HCT116 (cell line): ENCODE measurements around the gene TMEM266. TPM values are rescaled to one million over a fixed set of nuclear protein-coding genes. Genes with fewer than 3 reads are reported as not detected.

Source experiments
- ATAC-seq: fragments of 200-7000 bp; cut with Tn5 transposase; 2 replicates; pipeline ENCODE4 v1.9.1; 2020; ENCODE audit warnings: mild to moderate bottlenecking, moderate library complexity
- BruUV-seq: library from RNA; stranded (reverse); fragments of 400-500 nt; replicated peaks from 2 replicates; lab custom pipeline; 2021; lab: Mats Ljungman, UMichigan
- CTCF ChIA-PET: fragments of 300-600 bp; sonication (Branson Sonifier 250); formaldehyde crosslinking; loops from one replicate; lab custom pipeline; 2021; ENCODE audit warnings: antibody characterized with exemption; lab: Charles Lee
- POLR2A ChIA-PET: fragments of 300-600, 350-600 bp; sonication (Branson Sonifier 250); formaldehyde crosslinking; loops from one replicate; lab custom pipeline; 2021; ENCODE audit warnings: antibody characterized with exemption; lab: Charles Lee
- RAD21 ChIA-PET, 2 experiments: fragments of 300-600 bp; sonication (Branson Sonifier 250); formaldehyde crosslinking; loops; one replicate each; lab custom pipeline; 2023; ENCODE audit warnings: low total read pairs in 2 of 2; ENCODE audit not compliant: uncharacterized antibody in 2 of 2, unreplicated experiment in 2 of 2, low non-redundant PET in 1 of 2; lab: Charles Lee
- DNase-seq: peaks from one replicate; pipeline ENCODE4 v3.0.0-alpha.2; 2010; ENCODE audit warnings: low read depth, low spot score
- H2AFZ ChIP-seq: fragments of 200-600 bp; shearing (Covaris generic), sonication (generic); 2 replicates; pipeline ENCODE4 v1.6.1; 2017; ENCODE audit warnings: low read depth, mixed run types, mixed read lengths, antibody characterized with exemption, low read length; ENCODE audit not compliant: poor library complexity, severe bottlenecking
- H3K27ac ChIP-seq: 2 replicates; pipeline ENCODE4 v1.5.1; 2012; ENCODE audit warnings: low read depth, low read length
- H3K27me3 ChIP-seq: fragments of 200-600 bp; sonication (generic); 2 replicates; pipeline ENCODE4 v1.6.1; 2016; ENCODE audit warnings: mixed run types, low read length, mixed read lengths; ENCODE audit not compliant: insufficient read depth
- H3K36me3 ChIP-seq, 2 experiments: fragments of 200-500 bp in 1 of 2; fragments of 200-600 bp in 1 of 2; sonication (Bioruptor generic) in 1 of 2; sonication (generic) in 1 of 2; 2 replicates each; pipeline versions ENCODE4 v1.5.1 to v1.6.1; 2014 to 2016; ENCODE audit warnings: low read length in 2 of 2, inconsistent platforms in 1 of 2, mixed read lengths in 1 of 2, mixed run types in 1 of 2; ENCODE audit not compliant: insufficient read depth in 2 of 2, control insufficient read depth in 1 of 2
- H3K4me1 ChIP-seq, 2 experiments: fragments of 200-600 bp in 1 of 2; sonication (generic) in 1 of 2; 2 replicates each; pipeline versions ENCODE4 v1.5.1 to v1.6.1; 2012 to 2017; ENCODE audit warnings: low read length in 2 of 2, inconsistent platforms in 1 of 2, mild to moderate bottlenecking in 1 of 2, mixed read lengths in 1 of 2, mixed run types in 1 of 2, moderate library complexity in 1 of 2; ENCODE audit not compliant: insufficient read depth in 2 of 2, control insufficient read depth in 1 of 2
- H3K4me2 ChIP-seq: fragments of 200-600 bp; sonication (generic); 2 replicates; pipeline ENCODE4 v1.6.1; 2017; ENCODE audit warnings: mixed run types, low read length, mixed read lengths
- H3K4me3 ChIP-seq, 2 experiments: fragments of 200-600 bp in 1 of 2; sonication (generic) in 1 of 2; replicated peaks in 1 of 2; 2 replicates each; pipeline ENCODE4 v1.5.1; 2011 to 2016; ENCODE audit warnings: low read length in 2 of 2, control low read depth in 1 of 2, low read depth in 1 of 2, mild to moderate bottlenecking in 1 of 2, mixed read lengths in 1 of 2, mixed run types in 1 of 2
- H3K79me2 ChIP-seq: fragments of 200-600 bp; sonication (generic); 2 replicates; pipeline ENCODE4 v1.6.1; 2017; ENCODE audit warnings: mild to moderate bottlenecking, mixed run types, low read length, moderate library complexity, mixed read lengths; ENCODE audit not compliant: insufficient read depth
- H3K9ac ChIP-seq: fragments of 200-600 bp; sonication (generic); 2 replicates; pipeline ENCODE4 v1.6.1; 2016; ENCODE audit warnings: low read length, mixed read lengths
- H3K9me2 ChIP-seq: fragments of 200-600 bp; sonication (generic), shearing (Covaris generic); 2 replicates; pipeline ENCODE4 v1.6.1; 2017; ENCODE audit warnings: mixed run types, mild to moderate bottlenecking, moderate library complexity; ENCODE audit not compliant: insufficient read depth
- H3K9me3 ChIP-seq, 2 experiments: fragments of 200-500 bp in 1 of 2; fragments of 200-600 bp in 1 of 2; sonication (Bioruptor generic) in 1 of 2; sonication (generic) in 1 of 2; 2 replicates each; pipeline ENCODE4 v1.6.1; 2014 to 2017; ENCODE audit warnings: low read length in 2 of 2, mixed read lengths in 2 of 2, inconsistent platforms in 1 of 2, low read depth in 1 of 2, mild to moderate bottlenecking in 1 of 2, mixed run types in 1 of 2, moderate library complexity in 1 of 2; ENCODE audit not compliant: control insufficient read depth in 1 of 2, insufficient read depth in 1 of 2
- H4K20me1 ChIP-seq: fragments of 200-600 bp; sonication (generic), shearing (Covaris generic); 2 replicates; pipeline ENCODE4 v1.6.1; 2017; ENCODE audit warnings: mixed run types, mild to moderate bottlenecking, moderate library complexity; ENCODE audit not compliant: insufficient read depth
- CBX3 ChIP-seq: IDR thresholded peaks from 2 replicates; pipeline ENCODE4 v1.6.1; 2012; ENCODE audit warnings: low read depth
- EGR1 ChIP-seq: IDR thresholded peaks from 2 replicates; pipeline ENCODE4 v1.6.1; 2012; ENCODE audit warnings: low read depth
- ELF1 ChIP-seq: IDR thresholded peaks from 2 replicates; pipeline ENCODE4 v1.6.1; 2012; ENCODE audit warnings: low read depth, borderline replicate concordance
- EZH2 ChIP-seq: fragments of 200-600 bp; sonication (generic); IDR thresholded peaks from 2 replicates; pipeline ENCODE4 v1.6.1; 2017; ENCODE audit warnings: antibody characterized with exemption, mixed run types
- FOSL1 ChIP-seq: IDR thresholded peaks from 2 replicates; pipeline ENCODE4 v1.6.1; 2012; ENCODE audit warnings: low read depth
- POLR2AphosphoS5 ChIP-seq: IDR thresholded peaks from 2 replicates; pipeline ENCODE4 v1.6.1; 2011; ENCODE audit warnings: mild to moderate bottlenecking, low read depth, low read length, moderate library complexity
- RAD21 ChIP-seq: IDR thresholded peaks from 2 replicates; pipeline ENCODE4 v1.6.1; 2012; ENCODE audit warnings: low read depth, mild to moderate bottlenecking
- SIN3A ChIP-seq: IDR thresholded peaks from 2 replicates; pipeline ENCODE4 v1.6.1; 2012; ENCODE audit warnings: low read depth
- SP1 ChIP-seq: IDR thresholded peaks from 2 replicates; pipeline ENCODE4 v1.6.1; 2012; ENCODE audit warnings: low read depth
- TCF7L2 ChIP-seq: IDR thresholded peaks from 2 replicates; pipeline ENCODE4 v1.7.0; 2011; ENCODE audit warnings: borderline replicate concordance, inconsistent platforms; ENCODE audit not compliant: insufficient read depth, insufficient read length; ENCODE audit errors: extremely low read depth
- YY1 ChIP-seq: IDR thresholded peaks from 2 replicates; pipeline ENCODE4 v1.6.1; 2011; ENCODE audit warnings: low read length, low read depth, moderate library complexity, mild to moderate bottlenecking; ENCODE audit not compliant: insufficient replicate concordance; ENCODE audit errors: extremely low read depth
- ZNF274 ChIP-seq: fragments of 200-500 bp; sonication (Bioruptor generic); IDR thresholded peaks from 2 replicates; pipeline ENCODE4 v1.6.1; 2014; ENCODE audit warnings: mild to moderate bottlenecking, low read depth, low read length, inconsistent platforms
- intact Hi-C: fragments of 100-400 bp; cut with micrococcal nuclease; formaldehyde crosslinking; loops from 2 replicates; pipeline ENCODE4 v1.10.0; 2022
- total RNA-seq: library from RNA; stranded (reverse); gene quantifications from one replicate; pipeline ENCODE4 v1.2.1, GENCODE V29; 2021; ENCODE audit not compliant: unreplicated experiment
- TF ChIP-seq, protein P1 (sequence below), 3 experiments: fragments of 200-600 bp in 1 of 3; sonication (generic) in 1 of 3; IDR thresholded peaks in 2 of 3; conservative IDR thresholded peaks in 1 of 3; 2 replicates each; pipeline ENCODE4 v1.5.1; 2012 to 2017; ENCODE audit warnings: low read depth in 2 of 3, low read length in 2 of 3, antibody characterized with exemption in 1 of 3, borderline replicate concordance in 1 of 3, control low read depth in 1 of 3, mild to moderate bottlenecking in 1 of 3, mixed read lengths in 1 of 3, mixed run types in 1 of 3, moderate library complexity in 1 of 3; ENCODE audit not compliant: insufficient read depth in 1 of 3
- TF ChIP-seq, protein P2 (sequence below): IDR thresholded peaks from 2 replicates; pipeline ENCODE4 v1.6.1; 2012
- TF ChIP-seq, protein P3 (sequence below): IDR thresholded peaks from 2 replicates; pipeline ENCODE4 v1.6.1; 2011; ENCODE audit warnings: mild to moderate bottlenecking, low read length, moderate library complexity; ENCODE audit not compliant: insufficient replicate concordance; ENCODE audit errors: extremely low read depth
- TF ChIP-seq, protein P4 (sequence below): IDR thresholded peaks from 2 replicates; pipeline ENCODE4 v1.6.1; 2012

TMEM266 gene
- total RNA-seq, 1 experiment from 2014 or later: 0.91 TPM

DNA sequence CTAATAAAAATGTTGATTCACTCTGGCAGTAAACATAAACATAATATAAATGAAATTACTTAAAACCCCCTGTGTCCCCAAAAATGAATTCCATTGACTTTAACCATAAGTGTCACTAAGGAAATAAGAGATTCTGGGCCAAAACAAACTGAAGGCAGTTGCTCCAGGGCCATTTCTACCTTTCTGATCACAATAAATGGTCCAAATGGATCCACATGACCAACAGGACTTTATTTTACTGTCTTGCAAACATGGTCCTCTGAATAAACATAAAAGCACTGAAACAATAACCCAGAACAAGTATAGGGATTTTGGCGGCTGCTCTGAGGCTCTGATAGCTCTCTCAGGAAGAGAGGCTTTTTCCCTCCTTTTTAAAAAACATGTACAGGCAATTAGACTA lies 174.1 kb downstream of the TMEM266 start (continued):
- no peak for TF ChIP-seq RAD21
- TF ChIP-seq ELF1: no peak
- TF ChIP-seq, protein P1, sequence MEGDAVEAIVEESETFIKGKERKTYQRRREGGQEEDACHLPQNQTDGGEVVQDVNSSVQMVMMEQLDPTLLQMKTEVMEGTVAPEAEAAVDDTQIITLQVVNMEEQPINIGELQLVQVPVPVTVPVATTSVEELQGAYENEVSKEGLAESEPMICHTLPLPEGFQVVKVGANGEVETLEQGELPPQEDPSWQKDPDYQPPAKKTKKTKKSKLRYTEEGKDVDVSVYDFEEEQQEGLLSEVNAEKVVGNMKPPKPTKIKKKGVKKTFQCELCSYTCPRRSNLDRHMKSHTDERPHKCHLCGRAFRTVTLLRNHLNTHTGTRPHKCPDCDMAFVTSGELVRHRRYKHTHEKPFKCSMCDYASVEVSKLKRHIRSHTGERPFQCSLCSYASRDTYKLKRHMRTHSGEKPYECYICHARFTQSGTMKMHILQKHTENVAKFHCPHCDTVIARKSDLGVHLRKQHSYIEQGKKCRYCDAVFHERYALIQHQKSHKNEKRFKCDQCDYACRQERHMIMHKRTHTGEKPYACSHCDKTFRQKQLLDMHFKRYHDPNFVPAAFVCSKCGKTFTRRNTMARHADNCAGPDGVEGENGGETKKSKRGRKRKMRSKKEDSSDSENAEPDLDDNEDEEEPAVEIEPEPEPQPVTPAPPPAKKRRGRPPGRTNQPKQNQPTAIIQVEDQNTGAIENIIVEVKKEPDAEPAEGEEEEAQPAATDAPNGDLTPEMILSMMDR (IDR thresholded peaks at IDR 0.05 in 2 of 3, conservative IDR thresholded peaks at IDR 0.05 in 1 of 3; ENCODE audit: borderline replicate concordance in 1 of 3, insufficient read depth in 1 of 3, low read depth in 2 of 3, low read length in 2 of 3): no peak
- TF ChIP-seq SIN3A: no peak
- no peak for TF ChIP-seq EGR1
- TF ChIP-seq, all 23 proteins: peak for 0

DNA sequence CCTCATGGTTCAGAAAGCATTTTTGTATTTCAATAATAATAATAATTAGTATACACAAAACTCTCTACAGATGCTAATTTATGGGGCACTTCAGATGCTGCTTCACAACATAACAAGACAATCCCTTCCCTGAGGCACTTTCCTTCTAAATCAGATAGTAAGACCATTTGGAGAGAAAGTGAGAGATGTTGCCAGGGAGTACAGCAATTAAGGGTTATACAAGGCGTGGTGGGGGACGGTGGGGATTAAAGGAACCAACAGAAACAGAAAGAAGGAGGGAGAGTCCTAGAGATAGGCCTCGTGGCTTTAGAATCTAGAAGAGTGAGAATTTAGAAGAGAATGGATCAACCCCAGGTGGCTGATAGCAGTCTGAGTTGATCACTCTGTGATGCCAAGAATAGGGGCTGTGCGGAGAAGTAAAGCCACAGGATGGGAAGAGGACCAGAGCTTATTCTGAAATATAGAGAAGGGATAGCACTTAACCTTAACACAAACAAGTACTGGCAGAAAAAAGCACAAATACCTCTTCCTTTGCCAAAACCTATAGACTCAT lies 174.6 kb downstream of the TMEM266 start:
- H3K9me3 ChIP-seq: no peaks in the 10 kb centered on the region
- no peak for TF ChIP-seq POLR2AphosphoS5
- no peak for TF ChIP-seq FOSL1
- TF ChIP-seq TCF7L2: no peak
- TF ChIP-seq ZNF274: no peak
- TF ChIP-seq EGR1: no peak
- TF ChIP-seq SP1: no peak
- TF ChIP-seq, protein P1 (IDR thresholded peaks at IDR 0.05 in 2 of 3, conservative IDR thresholded peaks at IDR 0.05 in 1 of 3; ENCODE audit: borderline replicate concordance in 1 of 3, insufficient read depth in 1 of 3, low read depth in 2 of 3, low read length in 2 of 3): no peak
- TF ChIP-seq RAD21: no peak
- TF ChIP-seq, protein P2, sequence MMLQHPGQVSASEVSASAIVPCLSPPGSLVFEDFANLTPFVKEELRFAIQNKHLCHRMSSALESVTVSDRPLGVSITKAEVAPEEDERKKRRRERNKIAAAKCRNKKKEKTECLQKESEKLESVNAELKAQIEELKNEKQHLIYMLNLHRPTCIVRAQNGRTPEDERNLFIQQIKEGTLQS: no peak
- TF ChIP-seq, protein P3, sequence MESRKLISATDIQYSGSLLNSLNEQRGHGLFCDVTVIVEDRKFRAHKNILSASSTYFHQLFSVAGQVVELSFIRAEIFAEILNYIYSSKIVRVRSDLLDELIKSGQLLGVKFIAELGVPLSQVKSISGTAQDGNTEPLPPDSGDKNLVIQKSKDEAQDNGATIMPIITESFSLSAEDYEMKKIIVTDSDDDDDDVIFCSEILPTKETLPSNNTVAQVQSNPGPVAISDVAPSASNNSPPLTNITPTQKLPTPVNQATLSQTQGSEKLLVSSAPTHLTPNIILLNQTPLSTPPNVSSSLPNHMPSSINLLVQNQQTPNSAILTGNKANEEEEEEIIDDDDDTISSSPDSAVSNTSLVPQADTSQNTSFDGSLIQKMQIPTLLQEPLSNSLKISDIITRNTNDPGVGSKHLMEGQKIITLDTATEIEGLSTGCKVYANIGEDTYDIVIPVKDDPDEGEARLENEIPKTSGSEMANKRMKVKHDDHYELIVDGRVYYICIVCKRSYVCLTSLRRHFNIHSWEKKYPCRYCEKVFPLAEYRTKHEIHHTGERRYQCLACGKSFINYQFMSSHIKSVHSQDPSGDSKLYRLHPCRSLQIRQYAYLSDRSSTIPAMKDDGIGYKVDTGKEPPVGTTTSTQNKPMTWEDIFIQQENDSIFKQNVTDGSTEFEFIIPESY: no peak
- TF ChIP-seq, protein P4, sequence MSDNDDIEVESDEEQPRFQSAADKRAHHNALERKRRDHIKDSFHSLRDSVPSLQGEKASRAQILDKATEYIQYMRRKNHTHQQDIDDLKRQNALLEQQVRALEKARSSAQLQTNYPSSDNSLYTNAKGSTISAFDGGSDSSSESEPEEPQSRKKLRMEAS: no peak
- no peak for TF ChIP-seq YY1
- TF ChIP-seq EZH2: no peak
- TF ChIP-seq CBX3: no peak
- H3K36me3 ChIP-seq: peaks cover 0 to 6% of the 10 kb centered on the region in 2 experiments; a peak in 1 of 4 replicates
- ChIA-PET CTCF (interaction anchor here (1.3 to 1.6 kb wide), 2 partner anchors 10 to 96 kb away, joined by 3 to 4 read pairs; no protein-coding TSS in a partner anchor), POLR2A (no interaction called here), RAD21 (no interaction called here)
- H3K9ac ChIP-seq: no peak overlapping the region
- no peak overlapping the region for H2AFZ ChIP-seq
- DNase-seq (no peak), ATAC-seq (no peak)
- H3K4me3 ChIP-seq: no peak overlapping the region
- H3K27ac ChIP-seq: no peak overlapping the region
- no TSS peak for BruUV-seq
- H3K9me2 ChIP-seq: no peaks in the 10 kb centered on the region
- intact Hi-C loops: no loop called here
- H3K4me2 ChIP-seq: no peak overlapping the region
- H3K27me3 ChIP-seq: no peaks in the 10 kb centered on the region
- no peaks in the 10 kb centered on the region for H3K79me2 ChIP-seq
- no peaks in the 10 kb centered on the region for H3K4me1 ChIP-seq
- H4K20me1 ChIP-seq: no peaks in the 10 kb centered on the region; the same call in 1 of the 2 replicates
